Brain pericyte (primary cell): ENCODE results near the gene EEF1AKMT4.
A peak's percentile ranks its signal among the peaks of the same experiment; 100 is the strongest.

ENCODE experiments used
- DNase-seq: peaks from one replicate; pipeline ENCODE4 v3.0.0-alpha.2; 2012; ENCODE audit warnings: low read depth, low spot score

EEF1AKMT4 gene

DNA sequence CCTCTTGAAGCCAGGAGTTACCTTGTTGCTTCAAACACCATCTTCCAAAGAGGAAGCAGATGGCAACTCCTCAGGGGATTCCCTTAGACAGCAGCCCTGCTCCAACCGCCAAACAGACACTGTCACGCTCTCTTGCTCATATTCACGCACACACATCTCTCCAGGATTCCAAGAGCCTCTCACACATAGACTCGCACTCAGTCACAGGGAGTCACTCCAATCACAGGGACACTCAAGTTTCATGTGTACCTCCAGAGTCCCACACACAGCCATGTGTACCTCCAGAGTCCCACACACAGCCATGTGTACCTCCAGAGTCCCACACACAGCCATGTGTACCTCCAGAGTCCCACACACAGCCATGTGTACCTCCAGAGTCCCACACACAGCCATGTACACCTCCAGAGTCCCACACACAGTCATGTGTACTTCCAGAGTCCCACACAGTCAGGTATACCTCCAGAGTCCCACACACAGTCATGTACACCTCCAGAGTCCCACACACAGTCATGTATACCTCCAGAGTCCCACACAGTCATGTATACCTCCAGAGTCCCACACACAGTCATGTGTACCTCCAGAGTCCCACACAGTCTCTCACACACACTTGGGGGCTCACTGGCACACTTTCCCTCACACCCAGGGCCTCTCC is 14.0 kb upstream of the EEF1AKMT4 start:
- DNase-seq = no peak

DNA sequence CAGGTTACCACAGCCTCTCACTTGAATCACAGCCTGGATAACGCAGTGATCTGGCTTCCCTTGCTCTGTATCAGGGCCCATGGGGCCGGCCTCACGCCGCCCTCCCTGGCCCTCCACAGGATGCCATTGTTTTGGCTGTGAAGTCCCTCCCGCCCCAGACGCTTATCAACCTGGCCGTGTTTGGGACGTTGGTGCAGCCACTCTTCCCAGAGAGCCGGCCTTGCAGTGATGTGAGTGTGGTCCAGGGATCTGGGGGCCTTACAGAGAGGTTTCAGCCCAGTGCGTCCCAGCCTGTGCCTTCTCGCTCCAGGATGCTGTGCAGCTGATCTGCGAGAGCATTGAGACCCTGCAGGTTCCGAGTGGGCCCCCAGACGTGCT is 13.4 kb upstream of the EEF1AKMT4 start:
- no peak for DNase-seq

DNA sequence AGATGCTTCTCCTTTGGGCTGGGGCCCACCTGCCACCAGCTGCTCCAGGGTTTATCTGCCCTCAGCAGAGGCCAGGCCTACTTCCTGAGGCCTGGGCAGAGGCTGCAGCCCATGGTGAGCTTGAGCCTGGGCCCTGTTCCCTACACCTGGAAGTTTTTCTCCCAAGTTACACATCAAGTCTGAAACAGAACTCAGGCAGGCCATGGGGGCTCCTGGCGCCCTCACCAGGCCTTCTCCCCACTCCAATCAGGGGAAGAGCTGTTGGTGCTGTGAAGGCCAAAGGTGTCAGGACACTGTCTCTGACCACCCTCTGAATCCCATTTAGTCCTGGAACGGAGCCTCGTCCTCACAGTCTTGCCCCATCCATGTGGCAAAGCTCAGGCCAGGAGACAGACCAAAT is 12.8 kb upstream of the EEF1AKMT4 start:
- DNase-seq = no peak

DNA sequence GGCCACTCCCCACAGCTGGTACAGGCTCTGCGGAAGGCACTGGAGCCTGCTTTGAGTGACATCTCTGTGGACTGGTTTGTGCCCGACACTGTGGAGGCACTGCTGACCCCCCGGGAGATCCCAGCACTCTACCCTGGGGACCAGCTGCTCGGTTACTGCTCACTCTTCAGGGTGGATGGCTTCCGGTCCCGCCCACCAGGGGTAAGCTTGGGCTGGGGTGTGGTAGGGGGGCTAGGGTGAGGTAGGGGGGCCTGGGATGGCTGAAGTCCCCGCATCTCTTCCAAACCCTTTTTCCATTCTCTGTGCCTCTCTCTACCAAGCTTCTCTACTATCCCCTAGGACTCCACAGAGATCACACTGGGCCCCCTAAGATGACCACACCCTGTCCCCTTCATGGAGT is 12.3 kb upstream of the EEF1AKMT4 start:
- no peak for DNase-seq

DNA sequence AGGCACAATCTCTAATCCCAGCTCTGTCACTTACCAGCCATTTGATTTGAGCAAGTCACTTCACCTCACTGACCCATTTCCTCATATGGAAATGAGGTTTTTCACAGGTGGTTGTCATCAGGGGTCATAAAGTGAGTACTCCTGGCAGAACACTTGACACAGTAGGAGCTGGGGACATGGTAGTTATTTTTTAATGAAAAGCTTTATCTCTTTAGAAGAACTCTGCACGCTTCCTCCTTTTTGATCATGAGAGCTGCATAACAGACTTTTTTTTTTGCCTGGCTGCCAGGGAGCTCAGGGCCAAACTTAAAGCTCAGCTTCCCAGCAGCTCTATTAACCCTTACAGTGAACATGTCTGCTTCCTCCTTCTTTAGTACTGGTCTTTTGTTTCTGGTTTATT is 11.7 kb upstream of the EEF1AKMT4 start:
- DNase-seq = no peak

DNA sequence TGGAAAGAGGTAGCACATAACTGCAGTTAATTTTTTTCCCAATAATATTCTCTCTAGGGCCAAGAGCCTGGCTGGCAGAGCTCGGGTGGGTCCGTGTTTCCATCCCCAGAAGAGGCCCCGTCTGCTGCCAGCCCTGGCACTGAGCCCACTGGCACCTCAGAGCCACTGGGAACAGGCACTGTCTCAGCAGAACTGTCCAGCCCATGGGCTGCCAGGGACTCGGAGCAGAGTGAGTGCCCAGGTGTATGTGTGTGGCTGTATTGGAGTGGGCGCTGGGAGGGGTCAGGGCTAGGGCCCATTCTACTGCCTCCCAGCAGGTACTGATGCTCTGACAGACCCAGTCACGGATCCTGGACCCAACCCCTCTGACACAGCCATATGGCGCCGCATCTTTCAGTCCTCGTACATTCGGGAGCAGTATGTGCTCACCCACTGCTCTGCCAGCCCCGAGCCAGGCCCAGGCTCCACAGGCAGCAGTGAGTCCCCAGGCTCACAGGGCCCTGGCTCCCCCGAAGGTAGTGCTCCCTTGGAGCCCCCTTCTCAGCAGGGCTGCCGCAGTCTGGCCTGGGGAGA is 11.1 kb upstream of the EEF1AKMT4 start:
- DNase-seq = no peak

DNA sequence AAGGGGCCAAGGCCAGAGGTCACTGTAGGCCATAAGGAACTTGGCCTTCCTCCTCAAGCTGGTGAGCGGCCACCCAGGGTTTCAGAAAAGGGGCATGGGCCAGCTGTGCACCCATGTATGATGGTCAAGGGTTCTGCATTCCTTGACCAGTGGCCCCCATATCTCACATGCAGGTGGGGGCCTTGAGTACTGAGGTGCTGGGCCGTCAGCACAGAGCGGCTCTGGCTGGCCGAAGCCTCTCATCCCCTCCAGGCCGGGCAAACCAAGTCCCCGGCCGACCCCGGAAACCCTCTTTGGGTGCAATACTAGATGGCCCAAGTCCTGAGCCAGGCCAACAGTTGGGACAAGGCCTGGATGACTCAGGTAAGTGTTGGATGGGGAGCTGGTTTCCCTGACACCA is 10.3 kb upstream of the EEF1AKMT4 start:
- no peak for DNase-seq

DNA sequence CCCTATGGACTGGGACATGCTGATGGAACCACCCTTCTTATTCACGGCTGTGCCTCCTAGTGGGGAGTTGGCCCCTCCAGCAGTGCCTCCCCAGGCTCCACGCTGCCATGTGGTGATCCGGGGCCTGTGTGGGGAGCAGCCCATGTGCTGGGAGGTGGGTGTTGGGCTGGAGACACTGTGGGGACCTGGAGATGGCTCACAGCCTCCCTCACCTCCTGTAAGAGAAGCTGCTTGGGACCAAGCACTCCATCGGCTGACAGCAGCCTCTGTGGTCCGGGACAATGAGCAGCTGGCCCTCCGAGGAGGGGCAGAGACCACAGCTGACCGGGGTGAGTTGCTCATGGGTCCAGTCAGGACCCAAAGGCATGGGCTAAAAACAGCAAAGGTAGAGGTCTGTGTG is 9.8 kb upstream of the EEF1AKMT4 start:
- no peak for DNase-seq

DNA sequence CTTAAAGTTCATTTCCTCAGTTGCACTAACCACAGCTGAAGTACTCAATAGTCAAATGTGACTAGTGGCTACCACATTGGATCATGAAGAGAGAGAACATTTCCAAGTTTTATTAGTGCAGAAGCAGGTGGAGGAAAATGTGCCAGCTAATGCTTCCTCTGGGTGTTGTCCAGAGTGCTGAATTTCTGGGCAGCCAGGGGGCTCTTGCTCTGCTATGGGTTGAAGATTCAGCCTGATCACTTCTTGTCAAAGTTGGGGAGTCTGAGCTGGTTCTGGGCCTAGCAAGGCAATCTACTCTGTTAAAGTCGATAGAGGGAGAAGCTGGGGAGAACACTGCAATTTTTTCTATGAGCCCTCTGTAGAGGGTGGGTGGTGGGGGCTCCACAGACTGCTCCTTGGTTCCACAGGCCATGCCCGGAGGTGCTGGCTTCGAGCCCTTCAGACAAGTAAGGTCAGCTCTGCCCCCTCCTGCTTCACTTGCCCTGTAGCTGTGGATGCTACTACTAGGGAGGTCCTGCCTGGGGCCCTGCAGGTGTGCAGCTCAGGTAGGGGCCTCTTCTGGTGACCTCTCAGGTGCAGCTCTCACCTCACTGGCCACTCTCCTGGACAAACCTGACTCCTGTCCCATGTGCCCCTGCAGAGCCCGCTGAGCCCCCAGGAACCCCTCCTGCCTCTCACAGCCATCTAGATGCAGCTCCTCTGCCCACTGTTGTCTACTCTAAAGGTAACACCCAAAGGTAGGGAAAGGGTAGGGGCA is 8.9 kb upstream of the EEF1AKMT4 start:
- DNase-seq = no peak

DNA sequence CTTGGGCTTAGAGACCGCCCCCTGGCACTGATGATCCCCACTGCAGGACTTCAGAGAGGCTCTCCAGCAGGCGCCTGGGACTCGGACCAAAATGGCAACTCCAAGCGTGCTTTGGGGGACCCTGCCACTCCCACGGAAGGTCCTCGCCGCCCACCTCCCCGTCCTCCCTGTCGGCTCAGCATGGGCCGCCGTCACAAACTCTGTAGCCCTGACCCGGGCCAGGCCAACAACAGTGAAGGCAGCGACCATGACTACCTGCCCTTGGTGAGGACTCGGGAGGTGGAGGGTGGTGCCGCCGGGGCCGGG is 8.4 kb upstream of the EEF1AKMT4 start:
- DNase-seq = no peak

DNA sequence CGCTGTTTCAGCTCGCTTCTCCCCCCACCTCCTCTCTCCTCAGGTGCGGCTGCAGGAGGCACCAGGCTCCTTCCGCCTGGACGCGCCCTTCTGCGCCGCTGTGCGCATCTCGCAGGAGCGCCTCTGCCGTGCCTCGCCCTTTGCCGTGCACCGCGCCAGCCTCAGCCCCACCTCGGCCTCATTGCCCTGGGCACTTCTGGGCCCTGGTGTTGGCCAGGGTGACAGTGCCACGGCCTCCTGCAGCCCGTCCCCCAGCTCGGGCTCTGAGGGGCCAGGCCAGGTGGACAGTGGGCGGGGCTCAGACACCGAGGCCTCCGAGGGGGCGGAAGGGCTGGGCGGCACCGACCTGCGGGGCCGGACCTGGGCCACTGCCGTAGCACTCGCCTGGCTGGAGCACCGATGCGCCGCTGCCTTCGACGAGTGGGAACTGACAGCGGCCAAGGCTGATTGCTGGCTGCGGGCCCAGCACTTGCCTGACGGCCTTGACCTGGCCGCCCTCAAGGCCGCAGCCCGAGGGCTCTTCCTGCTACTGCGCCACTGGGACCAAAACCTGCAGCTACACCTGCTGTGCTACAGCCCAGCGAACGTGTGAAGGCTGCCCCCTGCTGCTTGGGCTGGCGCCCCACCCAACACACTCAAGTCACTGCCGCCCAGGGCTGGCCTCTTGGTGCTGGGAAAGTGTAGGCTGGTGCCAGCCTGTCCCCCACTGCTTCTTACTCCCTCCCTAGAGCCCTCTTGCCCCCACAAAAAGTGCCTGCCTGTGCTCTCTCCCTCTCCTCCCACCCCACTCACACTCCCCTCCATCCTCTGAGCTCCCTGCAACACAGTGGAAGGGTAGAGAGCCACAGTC is 7.8 kb upstream of the EEF1AKMT4 start:
- no peak for DNase-seq

DNA sequence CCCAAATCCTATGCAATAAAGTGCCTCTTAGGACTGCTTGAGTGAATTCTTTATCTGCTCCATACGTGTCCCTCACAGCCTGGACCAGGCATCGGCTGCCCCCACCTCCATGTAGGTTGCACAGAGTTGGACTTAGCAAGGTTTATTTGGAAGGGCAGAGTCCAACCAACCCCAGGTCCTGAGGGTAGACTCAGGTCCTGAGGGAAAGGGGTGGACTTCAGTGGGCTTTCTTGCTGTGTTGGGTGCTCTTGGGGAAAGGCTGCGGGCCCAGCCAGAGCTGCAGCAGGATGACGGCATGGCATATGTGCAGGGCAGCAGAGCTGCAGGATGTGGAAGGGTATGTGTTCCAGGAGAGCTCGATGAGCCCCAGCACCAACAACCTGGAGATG is 7.2 kb upstream of the EEF1AKMT4 start:
- DNase-seq = no peak

DNA sequence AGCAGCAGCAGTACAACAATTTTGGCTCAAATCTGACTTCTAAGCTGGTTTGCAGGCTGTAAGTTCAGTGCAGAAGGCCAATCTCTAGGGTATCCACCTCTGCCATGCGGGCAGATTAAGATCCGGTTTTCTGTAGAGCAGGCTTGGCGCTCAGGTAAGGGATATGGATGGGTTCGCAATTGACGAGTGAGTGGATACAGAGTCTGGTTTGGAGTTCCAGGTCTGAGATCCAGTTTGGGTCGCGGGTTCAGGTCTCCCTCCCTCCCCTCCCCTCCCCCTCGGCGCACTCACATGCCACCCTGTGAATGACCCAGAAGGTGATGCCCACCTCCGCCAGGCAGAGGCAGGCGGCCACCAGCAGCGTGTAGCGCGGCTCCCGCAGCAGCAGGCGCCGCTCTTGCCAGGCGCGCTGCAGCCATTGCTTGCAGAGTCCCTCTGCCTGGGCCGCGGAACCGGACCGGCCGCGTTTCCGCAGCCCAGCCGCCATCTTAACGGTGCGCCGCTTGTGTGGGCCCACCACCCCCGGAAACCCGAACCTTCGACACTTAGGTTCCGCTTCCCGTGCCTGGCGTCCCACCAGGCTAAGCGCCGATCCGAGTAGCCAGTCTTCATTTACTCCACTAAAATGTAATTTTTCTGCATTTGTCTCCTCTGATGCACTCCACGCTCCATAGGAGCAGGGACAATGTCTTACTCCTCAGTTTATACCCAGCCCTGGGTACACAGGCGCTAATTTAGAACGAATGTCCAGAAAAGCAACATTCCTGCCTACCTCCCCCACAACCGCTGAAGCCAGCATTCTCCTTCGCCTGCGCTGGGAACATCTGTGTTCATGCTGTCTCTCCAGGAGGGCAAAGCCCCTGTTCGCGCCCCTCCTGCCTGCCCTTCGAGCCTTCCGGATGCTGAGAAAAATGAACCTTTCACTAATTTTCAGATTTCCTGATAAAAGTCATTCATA is 739 bp upstream of the EEF1AKMT4 start, which contains the start of gene ALG3:
Gene ALG3 (minus strand): TSS at position 509 of the 958 bp plus-strand sequence. CDS start 22 bp downstream, at position 487.
- DNase-seq = peak; percentile 61

DNA sequence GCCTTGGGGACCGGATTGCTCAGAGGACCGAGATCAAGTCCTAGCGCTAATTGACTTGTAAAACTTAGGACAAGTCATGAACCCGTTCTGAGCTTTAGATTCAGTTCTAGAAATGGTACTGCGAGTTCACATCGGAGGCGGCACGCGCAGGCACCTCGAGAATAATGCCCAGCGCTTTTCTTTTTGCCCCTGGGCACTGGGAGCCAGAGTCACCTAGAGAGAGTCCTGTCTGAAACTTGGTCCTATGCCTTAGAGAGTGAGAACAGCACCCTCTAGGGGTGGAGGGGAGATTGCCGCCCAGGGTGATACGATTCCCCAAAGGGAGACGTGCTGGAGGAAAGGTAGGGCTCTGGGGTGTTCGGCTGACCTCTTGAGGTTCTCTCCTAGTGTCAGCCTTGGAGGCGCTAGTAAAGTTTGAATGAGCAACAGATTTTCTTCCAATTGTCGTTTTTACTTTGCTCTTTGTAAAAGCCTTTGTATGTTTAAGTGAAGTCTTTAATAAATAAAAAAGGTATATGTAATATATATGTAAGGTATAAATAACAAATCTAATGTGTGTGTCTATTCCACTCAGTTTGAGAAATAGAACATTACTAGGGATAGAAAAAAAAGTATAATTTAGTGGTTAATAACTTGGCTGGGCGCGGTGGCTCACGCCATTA is 826 bp downstream of the EEF1AKMT4 start:
- DNase-seq = peak; percentile 44

DNA sequence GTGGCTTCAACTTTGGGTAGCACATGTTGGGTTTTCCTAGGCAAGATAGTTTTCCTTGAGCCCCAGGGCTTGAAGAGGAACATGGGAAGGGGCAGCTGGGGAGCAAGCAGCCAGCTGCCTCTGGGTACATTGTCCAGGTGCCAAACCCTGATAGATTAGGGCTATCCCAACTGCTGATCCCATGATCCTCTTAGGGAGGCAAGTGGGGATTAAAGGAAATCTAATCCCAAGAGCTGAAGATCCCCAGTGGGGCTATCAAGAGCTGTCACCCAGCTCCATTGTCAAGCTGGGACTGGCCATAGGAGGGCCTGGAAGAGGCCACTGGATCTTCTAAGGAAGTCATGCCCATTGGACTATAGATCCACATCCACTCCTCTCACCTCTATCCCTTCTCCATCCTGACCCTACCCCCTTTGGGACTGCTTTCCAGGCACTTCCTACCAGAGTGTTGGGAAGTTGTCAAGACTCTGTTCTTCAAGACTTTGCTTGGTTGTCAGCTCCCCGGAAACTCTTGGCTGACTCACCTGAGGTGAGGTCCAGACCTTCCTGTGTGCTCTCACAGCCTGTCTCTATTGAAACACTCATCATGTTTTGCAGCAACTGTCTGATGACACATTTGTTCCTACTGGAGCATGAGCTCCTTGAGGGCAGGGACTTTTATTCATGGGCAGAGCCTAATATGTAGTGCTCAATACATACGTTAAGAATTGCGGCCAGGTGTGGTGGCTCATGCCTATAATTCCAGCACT is 6.0 kb downstream of the EEF1AKMT4 start:
- no peak for DNase-seq

DNA sequence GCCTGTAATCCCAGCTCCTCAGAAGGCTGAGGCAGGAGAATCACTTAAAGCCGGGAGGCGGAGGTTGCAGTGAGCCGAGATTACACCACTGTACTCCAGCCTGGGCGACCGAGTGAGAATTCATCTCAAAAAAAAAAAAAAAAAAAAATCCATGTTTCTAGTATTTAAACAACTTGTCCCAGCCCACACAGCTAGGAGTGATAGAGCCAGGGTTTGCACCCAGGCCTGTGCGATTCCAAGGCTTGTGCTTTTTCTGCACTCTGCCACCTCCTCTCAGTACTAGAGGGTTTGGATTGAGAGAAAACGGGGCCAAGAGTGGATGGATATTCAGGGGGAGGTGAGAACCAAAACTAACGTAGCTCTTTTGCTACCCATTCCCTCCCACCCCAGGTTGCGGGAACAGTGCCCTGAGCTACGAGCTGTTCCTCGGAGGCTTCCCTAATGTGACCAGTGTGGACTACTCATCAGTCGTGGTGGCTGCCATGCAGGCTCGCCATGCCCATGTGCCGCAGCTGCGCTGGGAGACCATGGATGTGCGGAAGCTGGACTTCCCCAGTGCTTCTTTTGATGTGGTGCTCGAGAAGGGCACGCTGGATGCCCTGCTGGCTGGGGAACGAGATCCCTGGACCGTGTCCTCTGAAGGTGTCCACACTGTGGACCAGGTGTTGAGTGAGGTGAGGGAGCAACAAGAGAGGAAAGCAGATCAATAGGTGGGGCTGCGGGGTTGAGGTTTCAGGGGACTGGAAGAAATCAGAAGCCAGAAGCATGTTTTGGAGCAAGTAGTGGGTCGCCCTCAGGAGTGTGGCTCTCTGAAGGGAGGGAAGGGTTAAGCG is 7.8 kb downstream of the EEF1AKMT4 start:
- DNase-seq = no peak

DNA sequence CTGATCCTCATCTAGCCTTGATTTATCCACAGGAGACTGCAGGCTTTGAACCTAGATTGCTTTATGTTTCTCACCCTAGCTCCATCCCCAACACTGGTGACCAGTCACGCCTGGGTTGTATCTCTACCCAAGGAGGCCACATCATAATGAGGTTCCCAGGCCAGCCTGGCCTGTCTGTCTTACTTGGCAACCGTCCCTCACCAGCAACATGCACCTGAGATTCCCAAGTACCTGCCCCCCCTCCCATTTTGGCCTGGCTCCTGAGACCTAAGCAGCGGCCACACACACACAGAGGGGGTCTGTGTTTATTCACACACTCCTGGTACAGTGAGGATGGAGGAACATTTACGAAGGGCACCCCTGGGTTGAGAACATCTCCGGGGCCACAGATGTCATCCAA is 9.5 kb downstream of the EEF1AKMT4 start:
- DNase-seq = no peak

DNA sequence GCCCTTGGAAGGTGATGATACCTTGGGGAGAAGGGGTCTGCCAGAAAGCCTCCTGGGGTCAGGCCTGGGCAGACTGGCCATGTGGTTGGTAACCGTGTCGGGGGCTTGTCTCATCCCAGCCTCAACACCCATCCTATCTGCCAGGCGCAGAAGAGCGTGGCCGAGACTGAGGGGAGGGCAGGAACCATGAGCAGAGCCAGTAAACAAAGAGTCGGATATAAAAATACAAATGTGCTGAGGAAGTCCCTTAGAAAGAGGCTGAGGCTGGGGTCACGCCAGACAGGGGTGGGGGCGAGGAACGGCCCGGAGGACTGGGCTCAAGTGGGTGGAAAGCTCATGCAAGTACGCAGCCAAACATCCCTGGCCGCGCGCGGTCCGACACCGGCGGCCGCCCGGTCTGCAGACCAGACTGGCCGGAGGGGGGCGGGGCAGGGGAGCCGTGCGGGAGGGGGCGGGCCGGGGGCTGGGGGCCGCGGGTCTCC is 10.0 kb downstream of the EEF1AKMT4 start:
- DNase-seq = no peak
